DOHH2 (cell line): ENCODE data around the gene LIN52.

Experiments
- CTCF ChIP-seq: fragments of 200-600 bp; sonication (generic); IDR thresholded peaks from one replicate; pipeline ENCODE4 v1.5.1; 2014; ENCODE audit warnings: antibody characterized with exemption, mild to moderate bottlenecking, low read depth, low read length; ENCODE audit not compliant: poor library complexity, severe bottlenecking
- EZH2phosphoT487 ChIP-seq: fragments of 200-600 bp; sonication (generic); IDR thresholded peaks from 2 replicates; pipeline ENCODE4 v1.6.1; 2017; ENCODE audit warnings: borderline replicate concordance, mild to moderate bottlenecking, antibody characterized with exemption, low read length, moderate library complexity, mixed read lengths

- no peak for TF ChIP-seq CTCF
- no peak for TF ChIP-seq EZH2phosphoT487
Observed at GRCh38 chr14:74045522-74045921, 39.2 kb upstream of the LIN52 start.
